ENCODE data around the gene NUDT5. TPM values are rescaled to one million over a fixed set of nuclear protein-coding genes. Genes with fewer than 3 reads are reported as not detected.

NUDT5 gene
- total RNA-seq, 1 experiment from 2014 or later: 54.0 TPM

DNA sequence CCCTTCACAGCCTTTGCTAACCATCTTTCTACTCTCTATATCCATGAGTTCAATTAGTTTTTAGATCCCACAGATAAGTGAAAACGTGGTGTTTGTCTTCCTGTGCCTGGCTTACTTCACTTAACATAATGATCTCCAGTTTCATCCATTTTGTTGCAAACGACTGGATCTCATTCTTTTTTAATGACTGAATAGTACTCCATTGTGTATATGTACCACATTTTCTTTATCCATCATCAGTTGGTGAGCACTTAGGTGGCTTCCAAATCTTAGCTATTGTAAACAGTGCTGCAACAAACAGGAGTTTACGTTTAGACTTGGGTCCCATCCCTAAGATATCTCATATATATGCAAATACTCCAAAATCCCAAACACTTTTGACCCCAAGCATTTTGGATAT lies 9.4 kb upstream of the NUDT5 start:
- CTCF ChIA-PET: no interaction called here

DNA sequence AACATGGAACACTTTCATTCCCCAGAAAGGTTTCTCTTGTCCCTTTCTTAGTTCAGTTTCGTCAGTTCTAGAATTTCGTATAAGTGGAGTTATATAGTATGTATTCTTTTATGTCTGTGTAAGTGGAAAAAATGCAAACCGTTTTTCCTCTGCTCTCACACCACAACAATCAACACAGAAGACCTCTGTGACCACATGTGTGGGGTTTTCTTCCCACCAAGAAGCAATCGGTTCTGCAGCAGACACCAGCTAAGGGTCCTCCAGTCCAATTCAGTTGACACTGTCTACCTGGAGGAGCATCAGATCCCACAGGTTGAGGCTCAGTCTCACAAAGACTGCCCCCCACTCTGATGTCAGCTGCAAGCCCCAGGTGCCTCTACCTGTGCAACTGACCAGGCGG lies 6.5 kb upstream of the NUDT5 start:
- in situ Hi-C loops (cut with HindIII; ENCODE audit: low pct_unique_long_range_greater_than_20kb, low sequenced_read_pairs): no loop called here
- DNase-seq (ENCODE audit: low read depth, low spot score) (no peak), ATAC-seq (no peak)
- ChIA-PET CTCF (no interaction called here), POLR2A (no interaction called here)
- no TSS peak for BruUV-seq (replicated peaks)
- H3K4me1 ChIP-seq (ENCODE audit: control insufficient read depth, insufficient read depth, low read length): peaks cover 4% of the 10 kb centered on the region
- no peak overlapping the region for H3K27ac ChIP-seq (ENCODE audit: low read length)
- H3K27me3 ChIP-seq (ENCODE audit: control insufficient read depth, insufficient read depth, low read length): no peaks in the 10 kb centered on the region
- H3K9me3 ChIP-seq (ENCODE audit: control insufficient read depth, insufficient read depth, low read depth, low read length): no peaks in the 10 kb centered on the region
- peaks cover 12% of the 10 kb centered on the region for H3K36me3 ChIP-seq (ENCODE audit: control insufficient read depth, insufficient read depth, low read length)
- TF ChIP-seq, protein P1, sequence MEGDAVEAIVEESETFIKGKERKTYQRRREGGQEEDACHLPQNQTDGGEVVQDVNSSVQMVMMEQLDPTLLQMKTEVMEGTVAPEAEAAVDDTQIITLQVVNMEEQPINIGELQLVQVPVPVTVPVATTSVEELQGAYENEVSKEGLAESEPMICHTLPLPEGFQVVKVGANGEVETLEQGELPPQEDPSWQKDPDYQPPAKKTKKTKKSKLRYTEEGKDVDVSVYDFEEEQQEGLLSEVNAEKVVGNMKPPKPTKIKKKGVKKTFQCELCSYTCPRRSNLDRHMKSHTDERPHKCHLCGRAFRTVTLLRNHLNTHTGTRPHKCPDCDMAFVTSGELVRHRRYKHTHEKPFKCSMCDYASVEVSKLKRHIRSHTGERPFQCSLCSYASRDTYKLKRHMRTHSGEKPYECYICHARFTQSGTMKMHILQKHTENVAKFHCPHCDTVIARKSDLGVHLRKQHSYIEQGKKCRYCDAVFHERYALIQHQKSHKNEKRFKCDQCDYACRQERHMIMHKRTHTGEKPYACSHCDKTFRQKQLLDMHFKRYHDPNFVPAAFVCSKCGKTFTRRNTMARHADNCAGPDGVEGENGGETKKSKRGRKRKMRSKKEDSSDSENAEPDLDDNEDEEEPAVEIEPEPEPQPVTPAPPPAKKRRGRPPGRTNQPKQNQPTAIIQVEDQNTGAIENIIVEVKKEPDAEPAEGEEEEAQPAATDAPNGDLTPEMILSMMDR (IDR thresholded peaks at IDR 0.05): no peak
- TF ChIP-seq POLR2AphosphoS5 (IDR thresholded peaks at IDR 0.05; ENCODE audit: low read depth, low read length) (no peak), SIN3A (IDR thresholded peaks at IDR 0.05; ENCODE audit: borderline replicate concordance, insufficient read depth, low read depth, low read length) (no peak), TCF7L2 (IDR thresholded peaks at IDR 0.05; ENCODE audit: low read depth, low read length) (no peak)
- TF ChIP-seq, protein P2, sequence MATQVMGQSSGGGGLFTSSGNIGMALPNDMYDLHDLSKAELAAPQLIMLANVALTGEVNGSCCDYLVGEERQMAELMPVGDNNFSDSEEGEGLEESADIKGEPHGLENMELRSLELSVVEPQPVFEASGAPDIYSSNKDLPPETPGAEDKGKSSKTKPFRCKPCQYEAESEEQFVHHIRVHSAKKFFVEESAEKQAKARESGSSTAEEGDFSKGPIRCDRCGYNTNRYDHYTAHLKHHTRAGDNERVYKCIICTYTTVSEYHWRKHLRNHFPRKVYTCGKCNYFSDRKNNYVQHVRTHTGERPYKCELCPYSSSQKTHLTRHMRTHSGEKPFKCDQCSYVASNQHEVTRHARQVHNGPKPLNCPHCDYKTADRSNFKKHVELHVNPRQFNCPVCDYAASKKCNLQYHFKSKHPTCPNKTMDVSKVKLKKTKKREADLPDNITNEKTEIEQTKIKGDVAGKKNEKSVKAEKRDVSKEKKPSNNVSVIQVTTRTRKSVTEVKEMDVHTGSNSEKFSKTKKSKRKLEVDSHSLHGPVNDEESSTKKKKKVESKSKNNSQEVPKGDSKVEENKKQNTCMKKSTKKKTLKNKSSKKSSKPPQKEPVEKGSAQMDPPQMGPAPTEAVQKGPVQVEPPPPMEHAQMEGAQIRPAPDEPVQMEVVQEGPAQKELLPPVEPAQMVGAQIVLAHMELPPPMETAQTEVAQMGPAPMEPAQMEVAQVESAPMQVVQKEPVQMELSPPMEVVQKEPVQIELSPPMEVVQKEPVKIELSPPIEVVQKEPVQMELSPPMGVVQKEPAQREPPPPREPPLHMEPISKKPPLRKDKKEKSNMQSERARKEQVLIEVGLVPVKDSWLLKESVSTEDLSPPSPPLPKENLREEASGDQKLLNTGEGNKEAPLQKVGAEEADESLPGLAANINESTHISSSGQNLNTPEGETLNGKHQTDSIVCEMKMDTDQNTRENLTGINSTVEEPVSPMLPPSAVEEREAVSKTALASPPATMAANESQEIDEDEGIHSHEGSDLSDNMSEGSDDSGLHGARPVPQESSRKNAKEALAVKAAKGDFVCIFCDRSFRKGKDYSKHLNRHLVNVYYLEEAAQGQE (IDR thresholded peaks at IDR 0.05; ENCODE audit: insufficient read depth in 1 of 2, low read depth in 2 of 2, low read length in 1 of 2): no peak
- intact Hi-C loops (cut with micrococcal nuclease; ENCODE audit: unreplicated experiment): no loop called here
- H3K4me3 ChIP-seq (ENCODE audit: low read depth in 2 of 2, low read length in 2 of 2): no peak overlapping the region

More for the DNA sequence above, 9.4 kb upstream of the NUDT5 start:
- Histone ChIP-seq H3K9me3 (ENCODE audit: control insufficient read depth, insufficient read depth, low read depth, low read length) (no peaks in the 10 kb centered on the region), H3K27ac (ENCODE audit: low read length) (no peak overlapping the region), H3K27me3 (ENCODE audit: control insufficient read depth, insufficient read depth, low read length) (no peaks in the 10 kb centered on the region), H3K4me1 (ENCODE audit: control insufficient read depth, insufficient read depth, low read length) (no peaks in the 10 kb centered on the region), H3K4me3 (ENCODE audit: low read depth in 2 of 2, low read length in 2 of 2) (no peak overlapping the region), H3K36me3 (ENCODE audit: control insufficient read depth, insufficient read depth, low read length) (peaks cover 5% of the 10 kb centered on the region; the same call in 1 of the 2 replicates)
- no peak for TF ChIP-seq SIN3A (IDR thresholded peaks at IDR 0.05; ENCODE audit: borderline replicate concordance, insufficient read depth, low read depth, low read length)
- TF ChIP-seq, protein P1 (IDR thresholded peaks at IDR 0.05): no peak
- no peak for TF ChIP-seq POLR2AphosphoS5 (IDR thresholded peaks at IDR 0.05; ENCODE audit: low read depth, low read length)
- TF ChIP-seq, protein P2 (IDR thresholded peaks at IDR 0.05; ENCODE audit: insufficient read depth in 1 of 2, low read depth in 2 of 2, low read length in 1 of 2): no peak
- TF ChIP-seq TCF7L2 (IDR thresholded peaks at IDR 0.05; ENCODE audit: low read depth, low read length): no peak
- BruUV-seq (replicated peaks): no TSS peak
- DNase-seq (ENCODE audit: low read depth, low spot score) (no peak), ATAC-seq (no peak)
- in situ Hi-C loops (cut with HindIII; ENCODE audit: low pct_unique_long_range_greater_than_20kb, low sequenced_read_pairs) (no loop called here), intact Hi-C loops (cut with micrococcal nuclease; ENCODE audit: unreplicated experiment) (no loop called here)
- POLR2A ChIA-PET: no interaction called here
